ENCODE data around the gene FAM53B. TPM values are rescaled to one million over a fixed set of nuclear protein-coding genes. Genes with fewer than 3 reads are reported as not detected.
"Not testable (repeated sequence)": the region's sequence is repeated elsewhere in the genome, so short reads cannot be mapped to it uniquely, and the experiment has no call there.

The FAM53B gene
- 10 to 100 TPM; 13.4 to 20.6 TPM for total RNA-seq
- 1 to 10 TPM; 5.1 to 5.9 TPM for polyA plus RNA-seq
- long read RNA-seq, donor 1, partial matches to known transcripts, result 0 of 18 reads
- long read RNA-seq, donor 1, other reads (novel, unspliced or antisense), result 18 of 18 reads
- long read RNA-seq, donor 2, full-length matches to known transcripts, result 1 of 16 reads
- long read RNA-seq, donor 2, partial matches to known transcripts, result 0 of 16 reads
- long read RNA-seq, donor 2, other reads (novel, unspliced or antisense), result 15 of 16 reads

GRCh38 chr10:124744102-124745050 is at the start of gene FAM53B:
Gene FAM53B (minus strand): TSS chr10:124744378. CDS start chr10:124706713, 37,665 bp downstream.
- 0% methylated on average over 69 to 100 of the region's 100 CpGs for WGBS, 2 donors
- H3K27ac ChIP-seq (ENCODE audit: low read depth in 1 of 2, low read length in 2 of 2), result peak within 1 kb of the TSS; percentile 51 to 86
- H3K27me3 ChIP-seq (ENCODE audit: control insufficient read depth in 1 of 2, insufficient read depth in 2 of 2, low read length in 1 of 2), result no peaks in the 10 kb centered on the region
- H3K4me1 ChIP-seq (ENCODE audit: control insufficient read depth in 1 of 2, insufficient read depth in 2 of 2, low read length in 2 of 2), result peaks cover 0 to 2% of the 10 kb centered on the region in 2 donors
- peak within 1 kb of the TSS; percentile 94 to 95 for H3K4me3 ChIP-seq (ENCODE audit: low read length in 2 of 2)
- H3K36me3 ChIP-seq (ENCODE audit: control insufficient read depth in 1 of 2, insufficient read depth in 2 of 2, low read length in 1 of 2), result peaks cover 0 to 1% of the 10 kb centered on the region in 2 donors
- ATAC-seq (ENCODE audit: low FRiP score) (peak; percentile 83), DNase-seq (peak; percentile 90 to 95)
- intact Hi-C loops (cut with DNase I), result loop anchor here (2.0 to 5.0 kb wide), 4 partner anchors 97 to 212 kb away; no protein-coding TSS in a partner anchor
- no peaks in the 10 kb centered on the region for H3K9me3 ChIP-seq (ENCODE audit: control insufficient read depth, low read length)

- Histone ChIP-seq H3K4me1 (ENCODE audit: control insufficient read depth in 1 of 2, insufficient read depth in 2 of 2, low read length in 2 of 2) (no peaks in the 10 kb centered on the region), H3K4me3 (ENCODE audit: low read length in 2 of 2) (no peak overlapping the region), H3K27ac (ENCODE audit: low read depth in 1 of 2, low read length in 2 of 2) (no peak overlapping the region), H3K9me3 (ENCODE audit: control insufficient read depth, low read length) (no peaks in the 10 kb centered on the region), H3K36me3 (ENCODE audit: control insufficient read depth in 1 of 2, insufficient read depth in 2 of 2, low read length in 1 of 2) (no peaks in the 10 kb centered on the region), H3K27me3 (ENCODE audit: control insufficient read depth in 1 of 2, insufficient read depth in 2 of 2, low read length in 1 of 2) (no peaks in the 10 kb centered on the region)
- DNase-seq (no peak), ATAC-seq (ENCODE audit: low FRiP score) (no peak)
- WGBS, 2 donors, result 97 to 98% methylated on average over 11 of the region's 11 CpGs
- intact Hi-C loops (cut with DNase I), result no loop called here
These were observed 48.8 kb upstream of the FAM53B start for GRCh38 chr10:124792998-124793352.

GRCh38 chr10:124791547-124792348 is 47.6 kb upstream of the FAM53B start, which contains the start of gene EEF1AKMT2:
Gene EEF1AKMT2 (minus strand): TSS chr10:124791887. CDS start chr10:124791833, 54 bp downstream.
- ATAC-seq (ENCODE audit: low FRiP score) (peak; percentile 99), DNase-seq (peak; percentile 86 to 96)
- intact Hi-C loops (cut with DNase I), result no loop called here

GRCh38 chr10:124782900-124783299 is 38.7 kb upstream of the FAM53B start:
- DNase-seq; H3K27ac ChIP-seq (ENCODE audit: low read depth in 1 of 2, low read length in 2 of 2); H3K9me3 ChIP-seq (ENCODE audit: control insufficient read depth, low read length); ATAC-seq (ENCODE audit: low FRiP score); H3K4me3 ChIP-seq (ENCODE audit: low read length in 2 of 2); H3K36me3 ChIP-seq (ENCODE audit: control insufficient read depth in 1 of 2, insufficient read depth in 2 of 2, low read length in 1 of 2); intact Hi-C loops (cut with DNase I); H3K4me1 ChIP-seq (ENCODE audit: control insufficient read depth in 1 of 2, insufficient read depth in 2 of 2, low read length in 2 of 2); H3K27me3 ChIP-seq (ENCODE audit: control insufficient read depth in 1 of 2, insufficient read depth in 2 of 2, low read length in 1 of 2): not testable (repeated sequence)
- WGBS, 2 donors, result 98 to 100% methylated on average over 1 of the region's 1 CpG

More at GRCh38 chr10:124791547-124792348, 47.6 kb upstream of the FAM53B start, which contains the start of gene EEF1AKMT2:
- H3K36me3 ChIP-seq (ENCODE audit: control insufficient read depth in 1 of 2, insufficient read depth in 2 of 2, low read length in 1 of 2), result no peaks in the 10 kb centered on the region
- peak within 1 kb of the TSS; percentile 69 to 70 for H3K4me3 ChIP-seq (ENCODE audit: low read length in 2 of 2)
- H3K27ac ChIP-seq (ENCODE audit: low read depth in 1 of 2, low read length in 2 of 2), result peak within 1 kb of the TSS in 1 of 2 donors; percentile 78
- WGBS, 2 donors, result 0% methylated on average over 69 to 79 of the region's 79 CpGs
- H3K27me3 ChIP-seq (ENCODE audit: control insufficient read depth in 1 of 2, insufficient read depth in 2 of 2, low read length in 1 of 2), result no peaks in the 10 kb centered on the region
- H3K9me3 ChIP-seq (ENCODE audit: control insufficient read depth, low read length), result no peaks in the 10 kb centered on the region
- H3K4me1 ChIP-seq (ENCODE audit: control insufficient read depth in 1 of 2, insufficient read depth in 2 of 2, low read length in 2 of 2), result no peaks in the 10 kb centered on the region

GRCh38 chr10:124768791-124769190 is 24.6 kb upstream of the FAM53B start:
- Histone ChIP-seq H3K4me1 (ENCODE audit: control insufficient read depth in 1 of 2, insufficient read depth in 2 of 2, low read length in 2 of 2) (no peaks in the 10 kb centered on the region), H3K27me3 (ENCODE audit: control insufficient read depth in 1 of 2, insufficient read depth in 2 of 2, low read length in 1 of 2) (no peaks in the 10 kb centered on the region), H3K4me3 (ENCODE audit: low read length in 2 of 2) (no peak overlapping the region), H3K9me3 (ENCODE audit: control insufficient read depth, low read length) (no peaks in the 10 kb centered on the region), H3K27ac (ENCODE audit: low read depth in 1 of 2, low read length in 2 of 2) (no peak overlapping the region), H3K36me3 (ENCODE audit: control insufficient read depth in 1 of 2, insufficient read depth in 2 of 2, low read length in 1 of 2) (no peaks in the 10 kb centered on the region)
- intact Hi-C loops (cut with DNase I), result no loop called here
- DNase-seq, result no peak
- no peak for ATAC-seq (ENCODE audit: low FRiP score)
- WGBS, 2 donors, result 97% methylated on average over 2 of the region's 2 CpGs

- no peaks in the 10 kb centered on the region for H3K4me1 ChIP-seq (ENCODE audit: control insufficient read depth in 1 of 2, insufficient read depth in 2 of 2, low read length in 2 of 2)
- no peaks in the 10 kb centered on the region for H3K27me3 ChIP-seq (ENCODE audit: control insufficient read depth in 1 of 2, insufficient read depth in 2 of 2, low read length in 1 of 2)
- H3K4me3 ChIP-seq (ENCODE audit: low read length in 2 of 2), result no peak overlapping the region
- H3K36me3 ChIP-seq (ENCODE audit: control insufficient read depth in 1 of 2, insufficient read depth in 2 of 2, low read length in 1 of 2), result peaks cover 0 to 2% of the 10 kb centered on the region in 2 donors
- H3K9me3 ChIP-seq (ENCODE audit: control insufficient read depth, low read length), result no peaks in the 10 kb centered on the region
- ATAC-seq (ENCODE audit: low FRiP score), result no peak
- no peak for DNase-seq
- intact Hi-C loops (cut with DNase I), result no loop called here
- 13 to 34% methylated on average over 2 of the region's 2 CpGs for WGBS, 2 donors
- no peak overlapping the region for H3K27ac ChIP-seq (ENCODE audit: low read depth in 1 of 2, low read length in 2 of 2)
These were observed 21.1 kb upstream of the FAM53B start for GRCh38 chr10:124765256-124765655.

GRCh38 chr10:124763267-124763666 is 19.1 kb upstream of the FAM53B start:
- Histone ChIP-seq H3K4me3 (ENCODE audit: low read length in 2 of 2) (no peak overlapping the region), H3K4me1 (ENCODE audit: control insufficient read depth in 1 of 2, insufficient read depth in 2 of 2, low read length in 2 of 2) (no peaks in the 10 kb centered on the region), H3K36me3 (ENCODE audit: control insufficient read depth in 1 of 2, insufficient read depth in 2 of 2, low read length in 1 of 2) (peaks cover 0 to 2% of the 10 kb centered on the region in 2 donors), H3K27ac (ENCODE audit: low read depth in 1 of 2, low read length in 2 of 2) (no peak overlapping the region), H3K9me3 (ENCODE audit: control insufficient read depth, low read length) (no peaks in the 10 kb centered on the region), H3K27me3 (ENCODE audit: control insufficient read depth in 1 of 2, insufficient read depth in 2 of 2, low read length in 1 of 2) (no peaks in the 10 kb centered on the region)
- ATAC-seq (ENCODE audit: low FRiP score), result no peak
- no peak for DNase-seq
- WGBS, 2 donors, result 83 to 89% methylated on average over 1 of the region's 1 CpG
- intact Hi-C loops (cut with DNase I), result no loop called here

- no peak for ATAC-seq (ENCODE audit: low FRiP score)
- Histone ChIP-seq H3K27ac (ENCODE audit: low read depth in 1 of 2, low read length in 2 of 2) (no peak overlapping the region), H3K9me3 (ENCODE audit: control insufficient read depth, low read length) (no peaks in the 10 kb centered on the region), H3K4me1 (ENCODE audit: control insufficient read depth in 1 of 2, insufficient read depth in 2 of 2, low read length in 2 of 2) (peaks cover 0 to 2% of the 10 kb centered on the region in 2 donors), H3K36me3 (ENCODE audit: control insufficient read depth in 1 of 2, insufficient read depth in 2 of 2, low read length in 1 of 2) (peaks cover 0 to 2% of the 10 kb centered on the region in 2 donors), H3K27me3 (ENCODE audit: control insufficient read depth in 1 of 2, insufficient read depth in 2 of 2, low read length in 1 of 2) (no peaks in the 10 kb centered on the region), H3K4me3 (ENCODE audit: low read length in 2 of 2) (no peak overlapping the region)
- intact Hi-C loops (cut with DNase I), result no loop called here
- no peak for DNase-seq
- 60 to 65% methylated on average over 5 of the region's 5 CpGs for WGBS, 2 donors
These were observed 18.1 kb upstream of the FAM53B start for GRCh38 chr10:124762281-124762680.

All from aorta (tissue), 5 donors.